ENCODE measurements around the gene TAOK3. TPM values are rescaled to one million over a fixed set of nuclear protein-coding genes. Genes with fewer than 3 reads are reported as not detected.

The TAOK3 gene
- total and polyA plus RNA-seq, 2 of the 8 experiments (the other 6 are each of a cell fraction or from before 2014, with no cell fraction given) = 5.2 to 9.3 TPM

GRCh38 chr12:118377021-118377883 lies 4.5 kb upstream of the TAOK3 start:
- H3K4me3 ChIP-seq (ENCODE audit: extremely low read depth in 1 of 4, insufficient read depth in 2 of 4, low read depth in 3 of 4, low read length in 4 of 4) = peak overlapping the region; percentile 65 to 90 (median 68)
- H3K36me3 ChIP-seq (ENCODE audit: control insufficient read depth in 2 of 4, insufficient read depth in 4 of 4, low read length in 3 of 4) = peaks cover 6 to 20% (median 10%) of the 10 kb centered on the region in 4 experiments; a peak in 5 of 8 replicates
- peaks cover 4 to 12% of the 10 kb centered on the region in 2 experiments for H4K20me1 ChIP-seq (replicated peaks in 1 of 2; ENCODE audit: control insufficient read depth in 1 of 2, insufficient read depth in 2 of 2, low read length in 2 of 2)
- 0 out of 2 replicates have a peak overlapping the region, but pooled peaks have one; percentile 18 for H2BK5ac ChIP-seq (ENCODE audit: low read depth, low read length)
- no peaks in the 10 kb centered on the region for H3K27me3 ChIP-seq (replicated peaks in 1 of 4; ENCODE audit: control insufficient read depth in 3 of 4, extremely low read depth in 1 of 4, insufficient read depth in 3 of 4, low read length in 3 of 4)
- peaks cover 3 to 36% of the 10 kb centered on the region in 2 experiments for H3K79me2 ChIP-seq (ENCODE audit: control insufficient read depth in 1 of 2, insufficient read depth in 2 of 2, low read length in 2 of 2)
- no peaks in the 10 kb centered on the region for H3K9me3 ChIP-seq (ENCODE audit: insufficient read depth in 2 of 2, low read depth in 1 of 2, low read length in 1 of 2)
- H3K4me2 ChIP-seq (ENCODE audit: insufficient read depth in 1 of 2, low read depth in 2 of 2, low read length in 2 of 2) = peak overlapping the region; percentile 43 to 93
- 9 to 100% methylated on average over 1 to 20 of the region's 22 CpGs for WGBS, 2 experiments (ENCODE audit: extremely low coverage in 1 of 2, insufficient coverage in 1 of 2, insufficient read length in 1 of 2, insufficient replicate concordance in 2 of 2, low coverage in 1 of 2, low lambda C conversion rate in 2 of 2, missing lambda C conversion rate in 1 of 2)
- H4K8ac ChIP-seq (ENCODE audit: extremely low read depth, insufficient read depth, low read length) = no peak overlapping the region
- FAIRE-seq (no peak), DNase-seq (ENCODE audit: low read depth in 1 of 2, low spot score in 2 of 2) (no peak)
- no peak overlapping the region for H2BK120ac ChIP-seq (replicated peaks; ENCODE audit: low read depth, low read length)
- no peak overlapping the region for H3K23ac ChIP-seq (ENCODE audit: insufficient read length)
- H2BK20ac ChIP-seq (ENCODE audit: low read length) = no peak overlapping the region
- H3K79me1 ChIP-seq (ENCODE audit: low read depth, low read length) = peaks cover 7% of the 10 kb centered on the region; the same call in 1 of the 2 replicates
- H2BK12ac ChIP-seq (ENCODE audit: low read depth, low read length) = no peak overlapping the region
- peak overlapping the region in 3 of 4 experiments; percentile 27 to 71 (median 55); a peak in 4 of 7 replicates for H3K9ac ChIP-seq (replicated peaks in 1 of 4; ENCODE audit: extremely low read depth in 1 of 4, low read depth in 3 of 4, low read length in 3 of 4)
- H2BK15ac ChIP-seq (ENCODE audit: low read length) = no peak overlapping the region
- H3K14ac ChIP-seq (ENCODE audit: insufficient read length) = no peak overlapping the region
- H4K91ac ChIP-seq (replicated peaks; ENCODE audit: insufficient read length, low read length) = no peak overlapping the region
- no peak overlapping the region for H4K5ac ChIP-seq (ENCODE audit: insufficient read length, low read depth, low read length)
- H3K23me2 ChIP-seq (ENCODE audit: low read depth, low read length) = peaks cover 16% of the 10 kb centered on the region
- no peak overlapping the region for H3K4ac ChIP-seq (replicated peaks; ENCODE audit: insufficient read length, low read depth, low read length)
- no peak overlapping the region for H3K27ac ChIP-seq (ENCODE audit: low read depth, low read length)
- no peak overlapping the region for H2AFZ ChIP-seq (ENCODE audit: low read length)
- no peak overlapping the region; the same call in 1 of the 2 replicates for H3K18ac ChIP-seq (ENCODE audit: extremely low read depth, low read length)
- TF ChIP-seq KDM1A (IDR thresholded peaks at IDR 0.05; ENCODE audit: borderline replicate concordance, low read length) = no peak
- no peak for TF ChIP-seq RXRA (IDR thresholded peaks at IDR 0.05; ENCODE audit: insufficient read depth, low read depth, low read length)
- no peak for TF ChIP-seq SP1 (IDR thresholded peaks at IDR 0.05; ENCODE audit: low read depth, low read length)
- no peak for TF ChIP-seq TBP (IDR thresholded peaks at IDR 0.05; ENCODE audit: low read depth, low read length)
- TF ChIP-seq SIX5 (IDR thresholded peaks at IDR 0.05; ENCODE audit: low read depth, low read length) = no peak
- TF ChIP-seq KDM4A (IDR thresholded peaks at IDR 0.05; ENCODE audit: low read depth, low read length, severe bottlenecking) = no peak
- no peak for TF ChIP-seq RAD21 (IDR thresholded peaks at IDR 0.05 in 1 of 2, conservative IDR thresholded peaks at IDR 0.05 in 1 of 2; ENCODE audit: low read depth in 2 of 2, low read length in 2 of 2)
- no peak for TF ChIP-seq MAFK (IDR thresholded peaks at IDR 0.05; ENCODE audit: low read depth, low read length)
- no peak for TF ChIP-seq TCF12 (IDR thresholded peaks at IDR 0.05; ENCODE audit: low read depth, low read length)
- no peak for TF ChIP-seq POLR2A (IDR thresholded peaks at IDR 0.05; ENCODE audit: control extremely low read depth in 1 of 2, low read depth in 2 of 2, low read length in 2 of 2)
- no peak overlapping the region for H2AK5ac ChIP-seq (ENCODE audit: low read depth, low read length)
- CTCF ChIA-PET (ENCODE audit: partially characterized antibody) = interaction anchor here (0.5 to 7.4 kb wide), 39 partner anchors 8 to 880 kb away, joined by 3 to 120 read pairs (median 4); partner anchors contain the start of gene PEBP1
- H3K56ac ChIP-seq (replicated peaks; ENCODE audit: insufficient read length, low read depth, low read length) = no peak overlapping the region
- POLR2A ChIA-PET (ENCODE audit: partially characterized antibody) = interaction anchor here (0.6 to 2.8 kb wide), 8 partner anchors 17 to 315 kb away, joined by 3 to 9 read pairs (median 4); partner anchors contain the start of genes PEBP1 and VSIG10
- H3K4me1 ChIP-seq (replicated peaks in 1 of 4; ENCODE audit: control insufficient read depth in 3 of 4, insufficient read depth in 4 of 4, low read length in 3 of 4) = peaks cover 2 to 9% (median 5%) of the 10 kb centered on the region in 4 experiments; a peak in 6 of 7 replicates
